DND-41 (cell line): Measurements from ENCODE around the gene ADAM33.

Experiments
- EZH2 ChIP-seq: IDR thresholded peaks from 3 replicates; pipeline ENCODE4 v1.6.1; 2012; ENCODE audit warnings: borderline replicate concordance, low read depth, mild to moderate bottlenecking, moderate library complexity, low read length, inconsistent platforms; ENCODE audit not compliant: severe bottlenecking
- TF ChIP-seq, protein P1 (sequence below): IDR thresholded peaks from 2 replicates; pipeline ENCODE4 v1.5.1; 2012; ENCODE audit warnings: borderline replicate concordance, low read length, moderate library complexity, mild to moderate bottlenecking; ENCODE audit not compliant: poor library complexity, severe bottlenecking; ENCODE audit errors: extremely low read depth

- TF ChIP-seq, protein P1, sequence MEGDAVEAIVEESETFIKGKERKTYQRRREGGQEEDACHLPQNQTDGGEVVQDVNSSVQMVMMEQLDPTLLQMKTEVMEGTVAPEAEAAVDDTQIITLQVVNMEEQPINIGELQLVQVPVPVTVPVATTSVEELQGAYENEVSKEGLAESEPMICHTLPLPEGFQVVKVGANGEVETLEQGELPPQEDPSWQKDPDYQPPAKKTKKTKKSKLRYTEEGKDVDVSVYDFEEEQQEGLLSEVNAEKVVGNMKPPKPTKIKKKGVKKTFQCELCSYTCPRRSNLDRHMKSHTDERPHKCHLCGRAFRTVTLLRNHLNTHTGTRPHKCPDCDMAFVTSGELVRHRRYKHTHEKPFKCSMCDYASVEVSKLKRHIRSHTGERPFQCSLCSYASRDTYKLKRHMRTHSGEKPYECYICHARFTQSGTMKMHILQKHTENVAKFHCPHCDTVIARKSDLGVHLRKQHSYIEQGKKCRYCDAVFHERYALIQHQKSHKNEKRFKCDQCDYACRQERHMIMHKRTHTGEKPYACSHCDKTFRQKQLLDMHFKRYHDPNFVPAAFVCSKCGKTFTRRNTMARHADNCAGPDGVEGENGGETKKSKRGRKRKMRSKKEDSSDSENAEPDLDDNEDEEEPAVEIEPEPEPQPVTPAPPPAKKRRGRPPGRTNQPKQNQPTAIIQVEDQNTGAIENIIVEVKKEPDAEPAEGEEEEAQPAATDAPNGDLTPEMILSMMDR = no peak
- TF ChIP-seq EZH2 = no peak
These were observed 29.6 kb downstream of the ADAM33 start for GRCh38 chr20:3652221-3652620.
